Vagina (tissue), 2 donors: ENCODE results near the gene ACTC1.

Source experiments
- POLR2A ChIP-seq, 2 donors: fragments of 450-650 bp; IDR thresholded peaks; one replicate each; pipeline ENCODE4 v1.6.1; 2017; ENCODE audit warnings: antibody characterized with exemption in 2 of 2, mild to moderate bottlenecking in 2 of 2, moderate library complexity in 2 of 2
- POLR2AphosphoS5 ChIP-seq, 2 donors: sonication (generic); formaldehyde crosslinking; IDR thresholded peaks; one replicate each; pipeline ENCODE4 v1.9.0; 2017; ENCODE audit warnings: antibody characterized with exemption in 2 of 2, mild to moderate bottlenecking in 2 of 2, low read depth in 1 of 2; ENCODE audit not compliant: insufficient read depth in 1 of 2

DNA sequence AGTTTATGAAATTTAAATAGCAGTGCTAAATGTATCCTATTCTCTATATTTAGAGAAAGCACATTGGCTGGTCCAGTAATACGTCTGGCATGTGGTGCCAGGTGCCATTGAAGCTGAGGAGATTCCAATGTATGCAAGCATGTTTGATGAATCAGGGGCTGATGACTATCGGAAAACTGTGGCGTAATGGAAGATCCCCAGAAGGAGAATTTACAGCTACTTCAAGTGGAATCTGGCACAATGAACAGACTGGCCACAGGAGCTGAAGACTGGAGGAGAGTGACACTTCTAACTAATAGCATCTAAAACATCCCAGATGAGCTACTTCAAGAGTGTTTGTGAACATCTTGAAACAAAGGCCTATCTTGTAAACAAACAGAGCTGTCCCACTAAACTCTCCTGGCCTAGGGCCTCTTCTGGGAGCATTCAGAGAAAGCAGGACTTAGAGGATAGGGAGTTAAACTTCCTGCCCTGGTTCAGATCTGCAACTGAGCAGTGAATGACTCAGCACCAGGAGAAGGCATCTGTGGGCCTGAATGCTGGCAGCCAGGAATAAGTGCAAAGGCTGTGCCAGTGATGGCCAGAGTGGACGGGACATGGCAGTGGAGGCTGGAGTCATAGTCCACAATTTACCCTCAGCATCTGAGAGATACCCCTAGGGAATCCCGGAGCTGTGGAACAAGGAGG lies 15.2 kb upstream of the ACTC1 start:
- TF ChIP-seq POLR2AphosphoS5 (IDR thresholded peaks at IDR 0.05; ENCODE audit: insufficient read depth in 1 of 2, low read depth in 1 of 2): no peak
- TF ChIP-seq POLR2A (IDR thresholded peaks at IDR 0.05): no peak
